H1 (cell line): ENCODE results near the gene ITGB8. TPM values are rescaled to one million over a fixed set of nuclear protein-coding genes. Genes with fewer than 3 reads are reported as not detected.

ENCODE experiments used
- CTCF ChIA-PET: fragments of 300-600 bp; sonication (Branson Sonifier 250); formaldehyde crosslinking; loops from one replicate; lab custom pipeline; 2021; ENCODE audit not compliant: partially characterized antibody; lab: Charles Lee
- POLR2A ChIA-PET: fragments of 300-600 bp; sonication (Branson Sonifier 250); formaldehyde crosslinking; loops from one replicate; lab custom pipeline; 2021; ENCODE audit warnings: inconsistent platforms; ENCODE audit not compliant: partially characterized antibody; lab: Charles Lee
- DNase-seq, 2 experiments: peaks; one replicate each; pipeline versions ENCODE4 v3.0.0 to v3.0.0-alpha.2; 2010 to 2022; ENCODE audit warnings: low spot score in 2 of 2, low read depth in 1 of 2, mixed read lengths in 1 of 2
- FAIRE-seq: peaks from 2 replicates; lab custom pipeline; 2011; peaks lifted over from hg19 to GRCh38; lab: Jason Lieb, UNC
- H2AFZ ChIP-seq: 2 replicates; pipeline ENCODE4 v1.8.1; 2012; ENCODE audit warnings: low read length, inconsistent platforms
- H2AK5ac ChIP-seq: 2 replicates; pipeline ENCODE4 v1.6.1; 2013; ENCODE audit warnings: low read depth, low read length
- H2BK120ac ChIP-seq: replicated peaks from 2 replicates; pipeline ENCODE3; 2013; ENCODE audit warnings: low read depth, low read length, inconsistent platforms
- H2BK12ac ChIP-seq: 2 replicates; pipeline ENCODE4 v1.6.1; 2013; ENCODE audit warnings: low read depth, low read length
- H2BK15ac ChIP-seq: 2 replicates; pipeline ENCODE4 v1.6.1; 2013; ENCODE audit warnings: low read length
- H2BK20ac ChIP-seq: 2 replicates; pipeline ENCODE4 v1.6.1; 2013; ENCODE audit warnings: low read length
- H2BK5ac ChIP-seq: 2 replicates; pipeline ENCODE4 v1.6.1; 2013; ENCODE audit warnings: low read depth, low read length
- H3K14ac ChIP-seq: 2 replicates; pipeline ENCODE4 v1.6.1; 2013; ENCODE audit warnings: inconsistent platforms; ENCODE audit not compliant: insufficient read length
- H3K18ac ChIP-seq: 2 replicates; pipeline ENCODE4 v1.6.1; 2013; ENCODE audit warnings: low read length; ENCODE audit errors: extremely low read depth
- H3K23ac ChIP-seq: 2 replicates; pipeline ENCODE4 v1.6.1; 2013; ENCODE audit warnings: inconsistent platforms; ENCODE audit not compliant: insufficient read length
- H3K23me2 ChIP-seq: 2 replicates; pipeline ENCODE4 v1.6.1; 2013; ENCODE audit warnings: low read depth, low read length
- H3K27ac ChIP-seq: 2 replicates; pipeline ENCODE4 v1.6.1; 2011; ENCODE audit warnings: low read depth, low read length, inconsistent platforms
- H3K27me3 ChIP-seq, 4 experiments: replicated peaks in 1 of 4; 1 replicate in 1 of 4; 2 replicates in 3 of 4; pipeline versions ENCODE4 v1.6.1 to v1.8.1; 2011 to 2013; ENCODE audit warnings: low read length in 3 of 4, mild to moderate bottlenecking in 3 of 4, inconsistent platforms in 2 of 4, mixed read lengths in 2 of 4, moderate library complexity in 1 of 4; ENCODE audit not compliant: control insufficient read depth in 3 of 4, insufficient read depth in 3 of 4; ENCODE audit errors: extremely low read depth in 1 of 4
- H3K36me3 ChIP-seq, 4 experiments: 2 replicates each; pipeline versions ENCODE4 v1.6.1 to v1.8.1; 2011 to 2013; ENCODE audit warnings: mild to moderate bottlenecking in 4 of 4, low read length in 3 of 4, moderate library complexity in 2 of 4, control low read depth in 1 of 4, inconsistent platforms in 1 of 4; ENCODE audit not compliant: insufficient read depth in 4 of 4, control insufficient read depth in 2 of 4
- H3K4ac ChIP-seq: replicated peaks from 2 replicates; pipeline ENCODE3; 2013; ENCODE audit warnings: low read length, low read depth, mixed read lengths, inconsistent platforms; ENCODE audit not compliant: insufficient read length
- H3K4me1 ChIP-seq, 4 experiments: replicated peaks in 1 of 4; 1 replicate in 1 of 4; 2 replicates in 3 of 4; pipeline versions ENCODE4 v1.6.1 to v1.8.1; 2011 to 2013; ENCODE audit warnings: low read length in 3 of 4, inconsistent platforms in 2 of 4, mixed read lengths in 1 of 4; ENCODE audit not compliant: insufficient read depth in 4 of 4, control insufficient read depth in 3 of 4
- H3K4me2 ChIP-seq, 2 experiments: 2 replicates each; pipeline versions ENCODE4 v1.6.1 to v1.8.1; 2011 to 2013; ENCODE audit warnings: low read depth in 2 of 2, low read length in 2 of 2, control low read depth in 1 of 2, inconsistent platforms in 1 of 2, mild to moderate bottlenecking in 1 of 2; ENCODE audit not compliant: insufficient read depth in 1 of 2
- H3K4me3 ChIP-seq, 4 experiments: fragments of 200-600, 300-600 bp in 1 of 4; sonication (generic), shearing (Covaris generic), sonication (Bioruptor Twin) in 1 of 4; 2 replicates each; pipeline versions ENCODE4 v1.5.1 to v1.8.1; 2011 to 2016; ENCODE audit warnings: low read length in 4 of 4, low read depth in 3 of 4, control low read depth in 2 of 4, inconsistent platforms in 2 of 4, mild to moderate bottlenecking in 2 of 4, mixed read lengths in 1 of 4, moderate library complexity in 1 of 4; ENCODE audit not compliant: insufficient read depth in 2 of 4; ENCODE audit errors: extremely low read depth in 1 of 4
- H3K56ac ChIP-seq: replicated peaks from 2 replicates; pipeline ENCODE3; 2013; ENCODE audit warnings: low read depth, mild to moderate bottlenecking, mixed read lengths, low read length, inconsistent platforms; ENCODE audit not compliant: insufficient read length
- H3K79me1 ChIP-seq: 2 replicates; pipeline ENCODE4 v1.6.1; 2013; ENCODE audit warnings: low read depth, low read length, control low read depth
- H3K79me2 ChIP-seq, 2 experiments: 2 replicates each; pipeline versions ENCODE4 v1.6.1 to v1.8.1; 2012 to 2013; ENCODE audit warnings: low read length in 2 of 2, mild to moderate bottlenecking in 2 of 2, inconsistent platforms in 1 of 2; ENCODE audit not compliant: insufficient read depth in 2 of 2, control insufficient read depth in 1 of 2
- H3K9ac ChIP-seq, 4 experiments: replicated peaks in 1 of 4; 1 replicate in 1 of 4; 2 replicates in 3 of 4; pipeline versions ENCODE4 v1.6.1 to v1.8.1; 2011 to 2013; ENCODE audit warnings: low read depth in 3 of 4, low read length in 3 of 4, control low read depth in 2 of 4, mild to moderate bottlenecking in 2 of 4, moderate library complexity in 2 of 4, inconsistent platforms in 1 of 4; ENCODE audit errors: extremely low read depth in 1 of 4
- H3K9me3 ChIP-seq, 2 experiments: 2 replicates each; pipeline versions ENCODE4 v1.6.1 to v1.8.1; 2012 to 2013; ENCODE audit warnings: mild to moderate bottlenecking in 2 of 2, moderate library complexity in 2 of 2, control low read depth in 1 of 2, inconsistent platforms in 1 of 2, low read depth in 1 of 2, low read length in 1 of 2, mixed read lengths in 1 of 2; ENCODE audit not compliant: insufficient read depth in 2 of 2
- H4K20me1 ChIP-seq, 2 experiments: replicated peaks in 1 of 2; 2 replicates each; pipeline versions ENCODE3 to v1.8.1; 2011 to 2013; ENCODE audit warnings: inconsistent platforms in 2 of 2, low read length in 2 of 2, mild to moderate bottlenecking in 1 of 2; ENCODE audit not compliant: insufficient read depth in 2 of 2, control insufficient read depth in 1 of 2
- H4K5ac ChIP-seq: 2 replicates; pipeline ENCODE4 v1.6.1; 2013; ENCODE audit warnings: low read length, low read depth, mixed read lengths, inconsistent platforms; ENCODE audit not compliant: insufficient read length
- H4K8ac ChIP-seq: 2 replicates; pipeline ENCODE4 v1.8.0; 2013; ENCODE audit warnings: mild to moderate bottlenecking, moderate library complexity, low read length, inconsistent platforms; ENCODE audit not compliant: insufficient read depth; ENCODE audit errors: extremely low read depth
- H4K91ac ChIP-seq: replicated peaks from 2 replicates; pipeline ENCODE3; 2013; ENCODE audit warnings: low read length, mixed read lengths, inconsistent platforms; ENCODE audit not compliant: insufficient read length
- BCL11A ChIP-seq, 2 experiments: IDR thresholded peaks; one replicate each; pipeline ENCODE4 v1.6.1; 2011; ENCODE audit warnings: low read depth in 2 of 2, low read length in 2 of 2, mild to moderate bottlenecking in 2 of 2
- CEBPB ChIP-seq: IDR thresholded peaks from 2 replicates; pipeline ENCODE4 v1.6.1; 2012; ENCODE audit warnings: low read depth, low read length
- EZH2 ChIP-seq: fragments of 200-600 bp; sonication (generic); IDR thresholded peaks from 2 replicates; pipeline ENCODE4 v1.7.1; 2012; ENCODE audit warnings: low read depth, mild to moderate bottlenecking, moderate library complexity, low read length, inconsistent platforms; ENCODE audit not compliant: severe bottlenecking
- HDAC6 ChIP-seq: IDR thresholded peaks from one replicate; pipeline ENCODE4 v1.7.1; 2012; ENCODE audit warnings: low read depth, mild to moderate bottlenecking, inconsistent platforms, low read length, moderate library complexity
- NANOG ChIP-seq: IDR thresholded peaks from 2 replicates; pipeline ENCODE4 v1.6.1; 2011; ENCODE audit warnings: low read length, low read depth, mild to moderate bottlenecking, inconsistent platforms; ENCODE audit not compliant: insufficient read depth, poor library complexity, severe bottlenecking
- NRF1 ChIP-seq: IDR thresholded peaks from 2 replicates; pipeline ENCODE4 v1.6.1; 2011; ENCODE audit warnings: mild to moderate bottlenecking, low read depth, low read length, improper control_type of control experiment
- POLR2A ChIP-seq, 2 experiments: IDR thresholded peaks; 1 replicate in 1 of 2; 2 replicates in 1 of 2; pipeline ENCODE4 v1.6.1; 2011; ENCODE audit warnings: low read depth in 2 of 2, low read length in 2 of 2, mild to moderate bottlenecking in 2 of 2; ENCODE audit errors: control extremely low read depth in 1 of 2
- SIN3A ChIP-seq, 2 experiments: IDR thresholded peaks in 1 of 2; conservative IDR thresholded peaks in 1 of 2; 2 replicates each; pipeline ENCODE4 v1.6.1; 2011 to 2012; ENCODE audit warnings: low read length in 2 of 2, improper control_type of control experiment in 1 of 2, low read depth in 1 of 2, mild to moderate bottlenecking in 1 of 2
- SIRT6 ChIP-seq: IDR thresholded peaks from one replicate; pipeline ENCODE4 v1.7.1; 2012; ENCODE audit warnings: low read length, inconsistent platforms
- YY1 ChIP-seq: IDR thresholded peaks from 2 replicates; pipeline ENCODE4 v1.6.1; 2011; ENCODE audit warnings: low read depth, mild to moderate bottlenecking, low read length
- WGBS, 2 experiments: shearing (Covaris generic) in 1 of 2; methylation state at CpG; one replicate each; pipeline versions ENCODE4 v1.1.6 to v1.1.7; 2013 to 2015; ENCODE audit warnings: low lambda C conversion rate in 2 of 2, mixed read lengths in 2 of 2, inconsistent platforms in 1 of 2, low coverage in 1 of 2, missing lambda C conversion rate in 1 of 2; ENCODE audit not compliant: insufficient replicate concordance in 2 of 2, insufficient coverage in 1 of 2, insufficient read length in 1 of 2; ENCODE audit errors: extremely low coverage in 1 of 2, missing lambda C conversion rate in 1 of 2; 5-methylcytosine and 5-hydroxymethylcytosine counted together
- polyA plus RNA-seq, 7 experiments: library from polyadenylated mRNA; depleted of rRNA in 3 of 7; stranded (reverse) in 5 of 7; unstranded in 2 of 7; fragments of >200 nt in 5 of 7; fragments of 200-250 nt in 2 of 7; gene quantifications; 1 replicate in 5 of 7; 2 replicates in 1 of 7; 4 replicates in 1 of 7; pipeline versions ENCODE4 v1.2.1 to v1.2.3, GENCODE V29; 2011 to 2013; ENCODE audit warnings: missing spikeins in 2 of 7, mixed read lengths in 2 of 7
- total RNA-seq: library from RNA; stranded (reverse); fragmentation: NEBNext Ultra II Directional; extraction: Animal tissue kit (Norgen Biotek cat#: 25700); gene quantifications from 2 replicates; pipeline ENCODE4 v1.2.1, GENCODE V29; 2021
- TF ChIP-seq, protein P1 (sequence below): IDR thresholded peaks from 2 replicates; pipeline ENCODE4 v1.6.1; 2012; ENCODE audit warnings: low read length, inconsistent platforms

The ITGB8 gene
- total and polyA plus RNA-seq, 2 of the 8 experiments (the other 6 are each of a cell fraction or from before 2014, with no cell fraction given), result 1.2 to 3.6 TPM

DNA sequence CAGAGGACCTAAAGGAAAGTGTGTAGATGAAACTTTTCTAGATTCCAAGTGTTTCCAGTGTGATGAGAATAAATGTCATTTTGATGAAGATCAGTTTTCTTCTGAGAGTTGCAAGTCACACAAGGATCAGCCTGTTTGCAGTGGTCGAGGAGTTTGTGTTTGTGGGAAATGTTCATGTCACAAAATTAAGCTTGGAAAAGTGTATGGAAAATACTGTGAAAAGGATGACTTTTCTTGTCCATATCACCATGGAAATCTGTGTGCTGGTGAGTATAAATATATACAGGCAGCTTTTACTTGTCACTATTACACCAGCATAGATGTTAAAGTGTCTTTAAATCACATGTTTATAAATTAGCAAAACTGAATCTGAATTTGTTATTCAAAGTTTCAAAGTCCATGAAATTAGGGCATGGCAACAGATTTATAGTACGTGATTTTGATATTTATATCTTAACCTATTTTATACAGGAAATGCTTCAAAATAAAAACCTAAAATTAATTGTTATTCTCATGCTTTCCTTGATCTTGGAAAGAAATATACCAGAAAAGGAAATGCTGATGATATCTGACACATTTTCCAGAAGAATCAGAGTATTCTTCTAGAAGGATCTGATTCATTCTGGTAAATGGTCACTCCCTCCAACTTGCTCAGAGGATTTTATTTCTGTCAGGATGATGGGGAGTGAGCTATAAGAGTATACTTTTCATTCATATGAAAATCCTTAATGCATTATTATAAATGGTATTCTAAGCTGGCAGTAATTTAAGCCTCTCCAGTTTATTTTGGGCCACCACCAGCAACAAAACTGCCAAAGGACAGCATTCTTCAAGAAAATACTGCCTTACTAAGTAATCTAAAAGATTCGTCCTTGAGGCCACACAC lies 71.4 kb downstream of the ITGB8 start:
- FAIRE-seq (no peak), DNase-seq (no peak)
- Histone ChIP-seq H2AK5ac (no peak overlapping the region), H3K14ac (no peak overlapping the region), H2BK12ac (no peak overlapping the region), H4K20me1 (no peaks in the 10 kb centered on the region), H2AFZ (no peak overlapping the region), H4K91ac (no peak overlapping the region), H3K9ac (no peak overlapping the region), H3K4me3 (no peak overlapping the region), H3K27ac (no peak overlapping the region), H3K27me3 (peaks cover 0 to 1% (median 0%) of the 10 kb centered on the region in 4 experiments; a peak in 1 of 7 replicates), H3K4ac (no peak overlapping the region), H2BK5ac (no peak overlapping the region), H3K18ac (no peak overlapping the region), H3K79me1 (no peaks in the 10 kb centered on the region), H3K36me3 (peaks cover 0 to 2% (median 0%) of the 10 kb centered on the region in 4 experiments; a peak in 3 of 8 replicates), H3K23me2 (no peaks in the 10 kb centered on the region), H3K9me3 (no peaks in the 10 kb centered on the region), H2BK15ac (no peak overlapping the region), H3K56ac (no peak overlapping the region), H3K23ac (no peak overlapping the region), H4K8ac (no peak overlapping the region), H2BK20ac (no peak overlapping the region), H3K4me1 (no peaks in the 10 kb centered on the region), H2BK120ac (no peak overlapping the region), H4K5ac (no peak overlapping the region), H3K4me2 (no peak overlapping the region), H3K79me2 (no peaks in the 10 kb centered on the region)
- ChIA-PET POLR2A (no interaction called here), CTCF (interaction anchor here (0.5 to 1.4 kb wide), 12 partner anchors 9 to 1608 kb away, joined by 3 to 8 read pairs (median 3); no protein-coding TSS in a partner anchor)
- 88% methylated on average over 3 of the region's 3 CpGs; no CpG with 5 or more reads in 1 of the 2 experiments for WGBS, 2 experiments
- TF ChIP-seq CEBPB (no peak), NRF1 (no peak), POLR2A (IDR thresholded peaks at IDR 0.05; ENCODE audit: control extremely low read depth in 1 of 2, low read depth in 2 of 2, low read length in 2 of 2) (no peak), SIN3A (conservative IDR thresholded peaks at IDR 0.05 in 1 of 2, IDR thresholded peaks at IDR 0.05 in 1 of 2; ENCODE audit: low read depth in 1 of 2, low read length in 2 of 2) (no peak), HDAC6 (no peak), SIRT6 (no peak), EZH2 (no peak), YY1 (no peak), NANOG (no peak), BCL11A (IDR thresholded peaks at IDR 0.05; ENCODE audit: low read depth in 2 of 2, low read length in 2 of 2) (no peak)
- TF ChIP-seq, protein P1, sequence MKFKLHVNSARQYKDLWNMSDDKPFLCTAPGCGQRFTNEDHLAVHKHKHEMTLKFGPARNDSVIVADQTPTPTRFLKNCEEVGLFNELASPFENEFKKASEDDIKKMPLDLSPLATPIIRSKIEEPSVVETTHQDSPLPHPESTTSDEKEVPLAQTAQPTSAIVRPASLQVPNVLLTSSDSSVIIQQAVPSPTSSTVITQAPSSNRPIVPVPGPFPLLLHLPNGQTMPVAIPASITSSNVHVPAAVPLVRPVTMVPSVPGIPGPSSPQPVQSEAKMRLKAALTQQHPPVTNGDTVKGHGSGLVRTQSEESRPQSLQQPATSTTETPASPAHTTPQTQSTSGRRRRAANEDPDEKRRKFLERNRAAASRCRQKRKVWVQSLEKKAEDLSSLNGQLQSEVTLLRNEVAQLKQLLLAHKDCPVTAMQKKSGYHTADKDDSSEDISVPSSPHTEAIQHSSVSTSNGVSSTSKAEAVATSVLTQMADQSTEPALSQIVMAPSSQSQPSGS, result no peak
